Measurements from ENCODE around the gene PAFAH2. TPM values are rescaled to one million over a fixed set of nuclear protein-coding genes. Genes with fewer than 3 reads are reported as not detected.

PAFAH2 gene
- polyA plus RNA-seq, 5 donors, result 11.6 to 14.1 (median 12.3) TPM

GRCh38 chr1:26032656-26033357, 34.9 kb upstream of the PAFAH2 start:
- DNase-seq, result no peak

- no peak for DNase-seq
Observed at GRCh38 chr1:26031611-26032220, 33.9 kb upstream of the PAFAH2 start.

GRCh38 chr1:26031196-26031595, 33.3 kb upstream of the PAFAH2 start:
- no peak for DNase-seq

GRCh38 chr1:26029864-26030481, 32.1 kb upstream of the PAFAH2 start:
- DNase-seq, result no peak

- no peak for DNase-seq
Observed at GRCh38 chr1:26029054-26029863, 31.4 kb upstream of the PAFAH2 start.

GRCh38 chr1:26028490-26028980, 30.7 kb upstream of the PAFAH2 start:
- DNase-seq, result no peak

GRCh38 chr1:26027716-26028489, 30.0 kb upstream of the PAFAH2 start:
- no peak for DNase-seq

GRCh38 chr1:26025517-26025916, 27.7 kb upstream of the PAFAH2 start:
- no peak for DNase-seq

GRCh38 chr1:26025060-26025459, 27.2 kb upstream of the PAFAH2 start:
- DNase-seq, result no peak

GRCh38 chr1:26023826-26024225, 26.0 kb upstream of the PAFAH2 start:
- no peak for DNase-seq

- DNase-seq, result no peak
Observed at GRCh38 chr1:26023009-26023408, 25.1 kb upstream of the PAFAH2 start.

GRCh38 chr1:26022404-26022779, 24.5 kb upstream of the PAFAH2 start:
- no peak for DNase-seq

GRCh38 chr1:26021647-26022403, 24.0 kb upstream of the PAFAH2 start, which contains the start of gene EXTL1:
Gene EXTL1, plus strand, starts transcription at chr1:26021775. Its CDS starts 872 bp downstream, at chr1:26022647.
- no peak for DNase-seq

- DNase-seq, result no peak
Observed at GRCh38 chr1:26020941-26021646, 23.2 kb upstream of the PAFAH2 start.

- DNase-seq, result no peak
Observed at GRCh38 chr1:26020330-26020768, 22.5 kb upstream of the PAFAH2 start.

- DNase-seq, result no peak
Observed at GRCh38 chr1:26019641-26020315, 21.9 kb upstream of the PAFAH2 start.

- no peak for DNase-seq
Observed at GRCh38 chr1:26017606-26018005, 19.7 kb upstream of the PAFAH2 start.

- DNase-seq, result no peak
Observed at GRCh38 chr1:26016953-26017545, 19.2 kb upstream of the PAFAH2 start.

Data from right lung (tissue), 5 donors.